SK-N-SH (cell line): ENCODE measurements around the gene KBTBD2.

Experiments
- FOXM1 ChIP-seq: IDR thresholded peaks from 2 replicates; pipeline ENCODE4 v1.4.0; 2012; ENCODE audit warnings: low read depth, mild to moderate bottlenecking
- MXI1 ChIP-seq: IDR thresholded peaks from 2 replicates; pipeline ENCODE4 v1.6.1; 2012; ENCODE audit warnings: mild to moderate bottlenecking, low read depth, low read length, improper control_type of control experiment
- NFIC ChIP-seq: IDR thresholded peaks from 2 replicates; pipeline ENCODE4 v1.4.0; 2012; ENCODE audit warnings: borderline replicate concordance
- SIN3A ChIP-seq: IDR thresholded peaks from 2 replicates; pipeline ENCODE4 v1.6.1; 2012; ENCODE audit warnings: low read depth, mild to moderate bottlenecking, low read length, moderate library complexity, borderline replicate concordance
- TF ChIP-seq, protein P1 (sequence below): IDR thresholded peaks from 2 replicates; pipeline ENCODE4 v1.6.1; 2012; ENCODE audit warnings: mild to moderate bottlenecking, low read depth, low read length, moderate library complexity

DNA sequence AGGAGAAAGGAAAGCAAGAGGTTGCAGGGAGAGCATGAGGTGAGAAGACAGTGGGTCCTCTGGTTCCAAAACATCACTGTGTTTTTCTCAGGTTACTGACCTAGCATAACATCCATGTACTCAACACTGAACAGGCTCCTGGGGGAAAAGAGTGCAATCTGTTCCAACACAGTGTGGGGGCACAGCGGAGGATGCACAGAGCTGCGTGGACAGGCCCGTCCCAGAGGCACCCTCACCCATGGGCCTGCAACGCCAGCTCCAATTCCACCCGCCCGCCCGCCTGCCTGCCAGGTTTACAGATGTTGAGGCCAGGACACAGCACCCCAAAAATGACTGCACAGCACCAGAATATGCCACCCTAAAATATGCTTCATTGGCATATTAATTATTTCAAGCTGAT is 38.8 kb upstream of the KBTBD2 start:
- TF ChIP-seq, protein P1, sequence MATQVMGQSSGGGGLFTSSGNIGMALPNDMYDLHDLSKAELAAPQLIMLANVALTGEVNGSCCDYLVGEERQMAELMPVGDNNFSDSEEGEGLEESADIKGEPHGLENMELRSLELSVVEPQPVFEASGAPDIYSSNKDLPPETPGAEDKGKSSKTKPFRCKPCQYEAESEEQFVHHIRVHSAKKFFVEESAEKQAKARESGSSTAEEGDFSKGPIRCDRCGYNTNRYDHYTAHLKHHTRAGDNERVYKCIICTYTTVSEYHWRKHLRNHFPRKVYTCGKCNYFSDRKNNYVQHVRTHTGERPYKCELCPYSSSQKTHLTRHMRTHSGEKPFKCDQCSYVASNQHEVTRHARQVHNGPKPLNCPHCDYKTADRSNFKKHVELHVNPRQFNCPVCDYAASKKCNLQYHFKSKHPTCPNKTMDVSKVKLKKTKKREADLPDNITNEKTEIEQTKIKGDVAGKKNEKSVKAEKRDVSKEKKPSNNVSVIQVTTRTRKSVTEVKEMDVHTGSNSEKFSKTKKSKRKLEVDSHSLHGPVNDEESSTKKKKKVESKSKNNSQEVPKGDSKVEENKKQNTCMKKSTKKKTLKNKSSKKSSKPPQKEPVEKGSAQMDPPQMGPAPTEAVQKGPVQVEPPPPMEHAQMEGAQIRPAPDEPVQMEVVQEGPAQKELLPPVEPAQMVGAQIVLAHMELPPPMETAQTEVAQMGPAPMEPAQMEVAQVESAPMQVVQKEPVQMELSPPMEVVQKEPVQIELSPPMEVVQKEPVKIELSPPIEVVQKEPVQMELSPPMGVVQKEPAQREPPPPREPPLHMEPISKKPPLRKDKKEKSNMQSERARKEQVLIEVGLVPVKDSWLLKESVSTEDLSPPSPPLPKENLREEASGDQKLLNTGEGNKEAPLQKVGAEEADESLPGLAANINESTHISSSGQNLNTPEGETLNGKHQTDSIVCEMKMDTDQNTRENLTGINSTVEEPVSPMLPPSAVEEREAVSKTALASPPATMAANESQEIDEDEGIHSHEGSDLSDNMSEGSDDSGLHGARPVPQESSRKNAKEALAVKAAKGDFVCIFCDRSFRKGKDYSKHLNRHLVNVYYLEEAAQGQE, result no peak
- TF ChIP-seq MXI1 (no peak), SIN3A (no peak), NFIC (no peak), FOXM1 (no peak)
